Measurements from ENCODE around the gene CD99.

DNA sequence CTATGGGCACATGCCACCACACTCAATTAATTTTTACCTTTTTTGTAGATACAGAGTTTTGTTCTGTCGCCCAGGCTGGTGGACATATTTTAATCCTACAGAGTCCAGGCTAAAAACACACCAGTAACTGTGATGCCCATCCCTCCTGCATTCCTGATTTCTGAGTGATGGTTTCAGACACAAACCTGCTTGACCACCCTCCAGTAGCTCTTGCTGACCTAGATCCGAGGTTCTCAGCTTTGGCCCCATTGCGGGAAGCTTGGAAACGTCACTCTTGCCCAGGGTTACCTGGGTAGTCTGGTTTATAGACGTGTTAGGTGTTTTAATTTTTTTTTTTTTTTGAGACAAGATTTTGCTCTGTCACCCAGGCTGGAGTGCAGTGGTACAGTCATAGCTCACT is 7.5 kb downstream of the CD99 start:
- no peak for TF ChIP-seq YY1 (IDR thresholded peaks at IDR 0.05; ENCODE audit: insufficient read depth, insufficient read length)
- no peak for TF ChIP-seq ZNF274 (IDR thresholded peaks at IDR 0.05; ENCODE audit: low read depth, low read length)
